ENCODE results near the gene TMEM213.

- TF ChIP-seq USF1 (IDR thresholded peaks at IDR 0.05), result no peak
- TF ChIP-seq TAF1 (IDR thresholded peaks at IDR 0.05; ENCODE audit: low read depth), result no peak
- no peak for TF ChIP-seq EGR1 (IDR thresholded peaks at IDR 0.05)
- TF ChIP-seq EP300 (IDR thresholded peaks at IDR 0.05; ENCODE audit: borderline replicate concordance), result no peak
- TF ChIP-seq FOXM1 (IDR thresholded peaks at IDR 0.05; ENCODE audit: borderline replicate concordance, low read depth), result no peak
Measured at GRCh38 chr7:138753610-138754009, 44.2 kb upstream of the TMEM213 start.
